Large intestine (tissue), 3 donors: ENCODE measurements around the gene SENP7. TPM values are rescaled to one million over a fixed set of nuclear protein-coding genes. Genes with fewer than 3 reads are reported as not detected.

Source experiments
- DNase-seq, 2 donors: peaks; one replicate each; pipeline versions ENCODE4 v3.0.0 to v3.0.0-alpha.2; 2013
- H3K27ac ChIP-seq: one replicate; pipeline ENCODE4 v1.5.1; 2013; ENCODE audit warnings: low read length
- H3K27me3 ChIP-seq: 2 replicates; pipeline ENCODE4 v1.6.1; 2013; ENCODE audit warnings: low read length; ENCODE audit not compliant: control insufficient read depth, insufficient read depth
- H3K36me3 ChIP-seq: 2 replicates; pipeline ENCODE4 v1.6.1; 2013; ENCODE audit warnings: low read length; ENCODE audit not compliant: control insufficient read depth, insufficient read depth
- H3K4me1 ChIP-seq: one replicate; pipeline ENCODE4 v1.6.1; 2013; ENCODE audit warnings: low read length; ENCODE audit not compliant: control insufficient read depth, insufficient read depth
- H3K4me3 ChIP-seq: one replicate; pipeline ENCODE4 v1.5.1; 2013; ENCODE audit warnings: low read length
- H3K9me3 ChIP-seq: one replicate; pipeline ENCODE4 v1.6.1; 2013; ENCODE audit warnings: mild to moderate bottlenecking, low read depth, low read length, moderate library complexity; ENCODE audit not compliant: control insufficient read depth
- WGBS: methylation state at CpG from one replicate; pipeline ENCODE4 v1.1.5; 2013; ENCODE audit warnings: low lambda C conversion rate; ENCODE audit not compliant: insufficient coverage; 5-methylcytosine and 5-hydroxymethylcytosine counted together
- polyA plus RNA-seq: library from polyadenylated mRNA; unstranded; fragments of 120-200 nt; gene quantifications from one replicate; pipeline ENCODE4 v1.2.1, GENCODE V29; 2013

Gene SENP7
- polyA plus RNA-seq, 1 donor, result 41.1 TPM

DNA sequence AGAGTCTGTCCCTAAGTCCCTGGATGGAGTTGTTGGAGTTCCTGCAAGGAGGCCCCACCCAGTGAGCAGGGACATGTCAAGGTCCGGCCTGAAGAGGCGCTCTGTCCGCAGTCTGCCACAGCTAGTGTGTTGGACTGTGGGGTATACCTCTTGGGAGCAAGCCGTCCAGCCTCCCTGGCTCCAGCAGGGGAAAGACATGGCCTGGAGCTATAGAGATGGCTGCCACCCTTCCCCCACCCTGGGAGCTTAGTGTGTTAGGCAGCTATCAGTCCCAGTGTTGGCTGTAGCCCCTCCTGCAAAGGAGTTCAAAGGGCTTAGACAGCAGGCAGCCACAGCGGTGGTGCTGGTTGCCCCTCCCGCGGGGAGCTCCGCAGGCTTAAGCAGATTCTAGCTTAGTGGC, 212.9 kb downstream of the SENP7 start:
- DNase-seq, result no peak
- no peak overlapping the region for H3K4me3 ChIP-seq
- WGBS, result no CpG with 5 or more reads among the region's 8 CpGs
- H3K27me3 ChIP-seq, result no peaks in the 10 kb centered on the region
- no peaks in the 10 kb centered on the region for H3K4me1 ChIP-seq
- H3K27ac ChIP-seq, result no peak overlapping the region
- no peaks in the 10 kb centered on the region for H3K9me3 ChIP-seq
- H3K36me3 ChIP-seq, result no peaks in the 10 kb centered on the region

DNA sequence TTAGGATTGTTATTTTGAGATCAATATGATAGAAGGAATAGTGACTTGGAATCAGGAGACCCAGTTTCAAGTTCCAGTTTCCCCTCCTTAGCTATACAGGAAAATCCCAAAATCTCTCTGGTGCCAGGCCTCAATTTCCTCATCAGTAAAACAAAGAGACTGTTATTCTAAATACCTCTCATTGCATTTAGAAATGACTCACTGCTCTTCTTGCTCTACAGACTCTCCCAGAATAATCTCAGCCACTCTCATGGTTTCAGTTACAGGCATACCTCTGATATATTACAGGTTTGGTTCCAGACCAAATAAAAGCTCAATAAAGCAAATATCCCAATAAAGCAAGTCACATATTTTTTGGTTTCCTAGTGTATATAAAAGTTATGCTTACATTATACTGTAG, 221.0 kb downstream of the SENP7 start:
- Histone ChIP-seq H3K9me3 (no peaks in the 10 kb centered on the region), H3K4me3 (no peak overlapping the region), H3K27me3 (no peaks in the 10 kb centered on the region), H3K4me1 (no peaks in the 10 kb centered on the region), H3K27ac (no peak overlapping the region), H3K36me3 (no peaks in the 10 kb centered on the region)
- DNase-seq, result no peak

DNA sequence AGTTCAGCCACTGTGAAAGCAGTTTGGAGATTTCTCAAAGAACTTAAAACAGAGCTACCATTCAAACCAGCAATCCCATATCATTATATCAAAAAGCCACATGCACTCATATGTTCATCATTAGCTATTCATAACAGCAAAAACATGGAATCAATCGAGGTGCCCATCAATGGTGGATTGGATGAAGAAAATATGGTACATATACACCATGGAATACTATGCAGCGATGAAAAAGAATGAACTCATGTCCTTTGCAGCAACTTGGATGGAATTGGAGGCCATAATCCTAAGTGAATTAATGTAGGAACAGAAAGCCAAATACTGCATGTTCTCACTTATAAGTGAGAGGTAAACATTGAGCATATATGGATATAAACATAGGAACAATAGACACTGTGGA, 224.7 kb downstream of the SENP7 start:
- DNase-seq, result no peak
- no peaks in the 10 kb centered on the region for H3K27me3 ChIP-seq
- H3K4me3 ChIP-seq, result no peak overlapping the region
- whole genome bisulfite sequencing, result 100% methylated on average over 1 of the region's 2 CpGs
- no peak overlapping the region for H3K27ac ChIP-seq
- no peaks in the 10 kb centered on the region for H3K9me3 ChIP-seq
- no peaks in the 10 kb centered on the region for H3K4me1 ChIP-seq
- no peaks in the 10 kb centered on the region for H3K36me3 ChIP-seq

DNA sequence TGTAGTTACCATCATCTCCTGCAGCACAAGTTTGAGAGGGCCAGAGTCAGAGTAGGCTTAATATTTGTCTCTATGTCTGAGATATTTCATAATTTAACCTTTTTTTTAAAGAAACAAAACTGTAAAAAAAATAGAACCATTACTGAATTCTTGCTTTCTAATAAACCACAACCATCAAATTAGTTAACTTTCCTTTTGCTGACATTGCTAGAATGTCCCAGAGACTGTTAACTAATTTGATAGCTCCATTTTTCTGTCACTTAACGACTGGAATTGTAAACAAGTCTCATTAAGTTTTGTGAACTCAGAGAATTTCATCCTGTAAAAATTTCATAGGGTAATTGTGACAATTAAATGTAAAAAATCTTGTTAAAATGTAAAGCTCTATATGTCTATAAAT, 228.3 kb downstream of the SENP7 start:
- no peaks in the 10 kb centered on the region for H3K36me3 ChIP-seq
- H3K4me1 ChIP-seq, result no peaks in the 10 kb centered on the region
- H3K27ac ChIP-seq, result no peak overlapping the region
- WGBS, result 71% methylated on average over 1 of the region's 1 CpG
- no peak for DNase-seq
- no peaks in the 10 kb centered on the region for H3K9me3 ChIP-seq
- no peaks in the 10 kb centered on the region for H3K27me3 ChIP-seq
- no peak overlapping the region for H3K4me3 ChIP-seq

DNA sequence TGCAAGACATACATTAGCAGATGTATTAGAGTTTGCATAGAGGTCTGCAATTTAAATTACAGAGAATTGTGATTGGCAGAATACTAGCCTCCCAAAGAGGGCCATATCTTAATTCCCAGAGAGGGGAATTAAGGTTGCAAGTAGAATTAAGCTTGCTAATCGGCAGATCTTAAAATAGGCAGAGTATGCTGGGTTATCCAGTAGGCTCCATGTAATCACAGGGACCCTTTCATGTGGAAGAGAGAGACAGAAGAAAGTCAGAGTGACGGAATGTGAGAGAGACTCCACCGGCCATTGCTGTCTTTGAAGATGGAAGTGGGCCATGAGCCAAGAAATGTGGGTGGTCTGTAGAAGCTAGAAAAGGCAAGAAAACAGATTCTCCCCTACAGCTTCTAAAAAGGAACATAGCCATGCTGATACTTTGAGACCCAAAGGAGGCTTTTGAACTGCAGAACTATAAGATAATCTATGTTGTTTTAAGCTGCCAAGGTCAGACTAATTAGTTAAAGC, 231.4 kb downstream of the SENP7 start:
- H3K36me3 ChIP-seq, result no peaks in the 10 kb centered on the region
- H3K4me1 ChIP-seq, result no peaks in the 10 kb centered on the region
- H3K4me3 ChIP-seq, result no peak overlapping the region
- H3K27me3 ChIP-seq, result no peaks in the 10 kb centered on the region
- DNase-seq, result no peak
- no peak overlapping the region for H3K27ac ChIP-seq
- no CpG with 5 or more reads among the region's 3 CpGs for WGBS
- no peaks in the 10 kb centered on the region for H3K9me3 ChIP-seq

DNA sequence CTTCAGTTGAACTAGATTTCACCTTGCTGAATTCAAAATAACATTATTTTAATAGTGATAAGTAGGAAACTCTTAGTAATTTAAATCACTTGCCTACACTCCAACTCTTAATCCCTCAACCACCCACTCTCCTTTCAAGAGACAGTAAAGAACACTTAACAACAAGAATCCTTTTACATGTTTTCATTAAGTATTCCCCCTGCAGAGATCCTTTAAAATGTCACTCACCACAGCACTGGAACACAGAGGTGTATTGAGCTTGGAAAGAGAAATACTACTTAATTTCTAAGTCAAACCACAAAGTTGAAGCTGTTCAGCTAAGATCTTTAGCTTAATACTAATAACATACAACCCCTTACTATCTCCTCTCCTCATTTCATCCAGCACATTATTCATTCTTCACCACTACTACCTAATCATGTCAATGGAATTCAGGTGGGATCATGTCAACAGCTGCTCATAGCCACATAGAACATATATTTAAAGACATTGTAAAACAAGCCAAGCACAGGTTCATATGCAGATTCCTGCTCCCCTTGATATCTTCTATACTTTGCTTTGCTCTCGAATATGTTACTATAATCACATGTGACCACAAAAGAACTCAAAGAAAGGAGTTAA, 233.1 kb downstream of the SENP7 start:
- Histone ChIP-seq H3K9me3 (no peaks in the 10 kb centered on the region), H3K27ac (no peak overlapping the region), H3K4me3 (no peak overlapping the region), H3K27me3 (no peaks in the 10 kb centered on the region), H3K36me3 (no peaks in the 10 kb centered on the region), H3K4me1 (no peaks in the 10 kb centered on the region)
- no CpG with 5 or more reads among the region's 1 CpG for WGBS
- no peak for DNase-seq

DNA sequence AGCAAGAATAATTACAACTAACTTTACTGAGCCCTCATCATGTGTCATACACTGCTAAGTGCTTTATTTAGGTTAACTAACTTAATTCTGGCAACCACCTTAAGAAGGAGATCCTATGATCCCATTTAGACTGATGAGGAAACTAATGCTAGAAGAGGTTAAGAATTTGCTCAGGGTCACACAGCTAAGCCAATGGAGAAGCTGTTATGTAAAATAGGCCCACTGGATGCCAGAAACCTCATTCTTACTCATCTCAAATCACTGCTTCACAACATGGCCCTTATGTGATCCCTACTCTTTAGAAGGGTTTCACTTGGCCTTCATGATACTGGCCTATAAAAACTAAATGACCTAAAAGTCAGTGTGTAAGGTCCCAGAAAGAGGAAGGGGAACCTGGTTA, 233.8 kb downstream of the SENP7 start:
- no peaks in the 10 kb centered on the region for H3K36me3 ChIP-seq
- DNase-seq, result no peak
- no peaks in the 10 kb centered on the region for H3K9me3 ChIP-seq
- no peak overlapping the region for H3K27ac ChIP-seq
- H3K4me1 ChIP-seq, result no peaks in the 10 kb centered on the region
- no peak overlapping the region for H3K4me3 ChIP-seq
- H3K27me3 ChIP-seq, result no peaks in the 10 kb centered on the region

DNA sequence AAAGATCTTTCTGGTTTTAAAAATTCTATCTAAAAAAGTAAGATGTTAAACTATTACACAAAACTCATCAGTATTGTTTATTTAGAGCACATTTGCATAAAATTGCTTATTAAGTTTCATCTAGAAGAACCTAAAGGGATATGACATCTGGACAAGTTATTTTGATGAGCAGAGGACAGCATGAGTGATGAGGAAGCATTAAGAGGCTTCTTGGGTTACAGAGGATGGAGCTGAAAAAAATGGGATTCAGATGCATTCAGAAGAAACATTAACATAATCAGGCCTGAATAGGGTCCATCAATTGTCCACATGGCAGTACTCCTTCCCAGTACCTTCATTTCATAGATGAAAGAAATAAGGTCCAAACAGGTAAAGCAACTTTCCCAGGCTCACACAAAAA, 234.3 kb downstream of the SENP7 start:
- no peaks in the 10 kb centered on the region for H3K27me3 ChIP-seq
- no peak overlapping the region for H3K4me3 ChIP-seq
- H3K27ac ChIP-seq, result no peak overlapping the region
- H3K4me1 ChIP-seq, result no peaks in the 10 kb centered on the region
- no peaks in the 10 kb centered on the region for H3K9me3 ChIP-seq
- no peaks in the 10 kb centered on the region for H3K36me3 ChIP-seq
- no peak for DNase-seq

Other genes starting within 250 kb of the SENP7 start
- gene IMPG2, start 192.6 kb downstream of the SENP7 start, polyA plus RNA-seq, result 0.57 TPM
- gene TRMT10C, start 48.7 kb upstream of the SENP7 start, polyA plus RNA-seq, result 27.5 TPM
- 118 TPM for gene PCNP, start 61.0 kb upstream of the SENP7 start, polyA plus RNA-seq
- gene ZBTB11, start 163.9 kb upstream of the SENP7 start, polyA plus RNA-seq, result 19.1 TPM
- gene RPL24, start 173.5 kb upstream of the SENP7 start, polyA plus RNA-seq, result 1,695 TPM
- gene CEP97, start 211.4 kb upstream of the SENP7 start, polyA plus RNA-seq, result 5.3 TPM